ENCODE measurements around the gene STAB2.

STAB2 gene

GRCh38 chr12:103743788-103744187, 156.7 kb downstream of the STAB2 start:
- DNase-seq (ENCODE audit: low read depth in 3 of 3): no peak

- DNase-seq (ENCODE audit: low read depth in 3 of 3): no peak
Measured at GRCh38 chr12:103745962-103746361, 158.9 kb downstream of the STAB2 start.

GRCh38 chr12:103748002-103748401, 160.9 kb downstream of the STAB2 start:
- DNase-seq (ENCODE audit: low read depth in 3 of 3): no peak

- no peak for DNase-seq (ENCODE audit: low read depth in 3 of 3)
Measured at GRCh38 chr12:103748875-103749274, 161.8 kb downstream of the STAB2 start.

GRCh38 chr12:103751171-103751570, 164.1 kb downstream of the STAB2 start:
- DNase-seq (ENCODE audit: low read depth in 3 of 3): no peak

GRCh38 chr12:103751600-103751999, 164.5 kb downstream of the STAB2 start:
- no peak for DNase-seq (ENCODE audit: low read depth in 3 of 3)

GRCh38 chr12:103755425-103755824, 168.4 kb downstream of the STAB2 start:
- DNase-seq (ENCODE audit: low read depth in 3 of 3): no peak

GRCh38 chr12:103756443-103756842, 169.4 kb downstream of the STAB2 start:
- no peak for DNase-seq (ENCODE audit: low read depth in 3 of 3)

GRCh38 chr12:103757248-103757647, 170.2 kb downstream of the STAB2 start:
- DNase-seq (ENCODE audit: low read depth in 3 of 3): no peak

- DNase-seq (ENCODE audit: low read depth in 3 of 3): no peak
Measured at GRCh38 chr12:103758310-103759089, 171.4 kb downstream of the STAB2 start.

- DNase-seq (ENCODE audit: low read depth in 3 of 3): no peak
Measured at GRCh38 chr12:103762473-103762872, 175.4 kb downstream of the STAB2 start.

- no peak for DNase-seq (ENCODE audit: low read depth in 3 of 3)
Measured at GRCh38 chr12:103765322-103765721, 178.2 kb downstream of the STAB2 start.

GRCh38 chr12:103766028-103766427, 179.0 kb downstream of the STAB2 start:
- no peak for DNase-seq (ENCODE audit: low read depth in 3 of 3)

GRCh38 chr12:103768467-103769123, 181.5 kb downstream of the STAB2 start:
- DNase-seq (ENCODE audit: low read depth in 3 of 3): no peak

- no peak for DNase-seq (ENCODE audit: low read depth in 3 of 3)
Measured at GRCh38 chr12:103769240-103769945, 182.3 kb downstream of the STAB2 start.

GRCh38 chr12:103771466-103771865, 184.4 kb downstream of the STAB2 start:
- no peak for DNase-seq (ENCODE audit: low read depth in 3 of 3)

GRCh38 chr12:103772367-103773108, 185.5 kb downstream of the STAB2 start:
- DNase-seq (ENCODE audit: low read depth in 3 of 3): no peak

- no peak for DNase-seq (ENCODE audit: low read depth in 3 of 3)
Measured at GRCh38 chr12:103773109-103773910, 186.2 kb downstream of the STAB2 start.

GRCh38 chr12:103774977-103775560, 188.0 kb downstream of the STAB2 start:
- DNase-seq (ENCODE audit: low read depth in 3 of 3): no peak

- DNase-seq (ENCODE audit: low read depth in 3 of 3): no peak
Measured at GRCh38 chr12:103778781-103779180, 191.7 kb downstream of the STAB2 start.

Data from stimulated activated CD4-positive, alpha-beta T cell treated with anti-CD3 and anti-CD28 coated beads, TNF-alpha, amount 100 ng/mL, for 4 hours (primary cell).